HG03135 (cell line): ENCODE measurements around the gene CHRDL1.
"Not testable (repeated sequence)": the region's sequence is repeated elsewhere in the genome, so short reads cannot be mapped to it uniquely, and the experiment has no call there.

ENCODE experiments used
- ATAC-seq: cut with Tn5 transposase; IDR thresholded peaks from one replicate; pipeline ENCODE4 v1.9.1; 2021; ENCODE audit warnings: mild to moderate bottlenecking, moderate library complexity; ENCODE audit not compliant: unreplicated experiment

The CHRDL1 gene, protein sequence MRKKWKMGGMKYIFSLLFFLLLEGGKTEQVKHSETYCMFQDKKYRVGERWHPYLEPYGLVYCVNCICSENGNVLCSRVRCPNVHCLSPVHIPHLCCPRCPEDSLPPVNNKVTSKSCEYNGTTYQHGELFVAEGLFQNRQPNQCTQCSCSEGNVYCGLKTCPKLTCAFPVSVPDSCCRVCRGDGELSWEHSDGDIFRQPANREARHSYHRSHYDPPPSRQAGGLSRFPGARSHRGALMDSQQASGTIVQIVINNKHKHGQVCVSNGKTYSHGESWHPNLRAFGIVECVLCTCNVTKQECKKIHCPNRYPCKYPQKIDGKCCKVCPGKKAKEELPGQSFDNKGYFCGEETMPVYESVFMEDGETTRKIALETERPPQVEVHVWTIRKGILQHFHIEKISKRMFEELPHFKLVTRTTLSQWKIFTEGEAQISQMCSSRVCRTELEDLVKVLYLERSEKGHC

DNA sequence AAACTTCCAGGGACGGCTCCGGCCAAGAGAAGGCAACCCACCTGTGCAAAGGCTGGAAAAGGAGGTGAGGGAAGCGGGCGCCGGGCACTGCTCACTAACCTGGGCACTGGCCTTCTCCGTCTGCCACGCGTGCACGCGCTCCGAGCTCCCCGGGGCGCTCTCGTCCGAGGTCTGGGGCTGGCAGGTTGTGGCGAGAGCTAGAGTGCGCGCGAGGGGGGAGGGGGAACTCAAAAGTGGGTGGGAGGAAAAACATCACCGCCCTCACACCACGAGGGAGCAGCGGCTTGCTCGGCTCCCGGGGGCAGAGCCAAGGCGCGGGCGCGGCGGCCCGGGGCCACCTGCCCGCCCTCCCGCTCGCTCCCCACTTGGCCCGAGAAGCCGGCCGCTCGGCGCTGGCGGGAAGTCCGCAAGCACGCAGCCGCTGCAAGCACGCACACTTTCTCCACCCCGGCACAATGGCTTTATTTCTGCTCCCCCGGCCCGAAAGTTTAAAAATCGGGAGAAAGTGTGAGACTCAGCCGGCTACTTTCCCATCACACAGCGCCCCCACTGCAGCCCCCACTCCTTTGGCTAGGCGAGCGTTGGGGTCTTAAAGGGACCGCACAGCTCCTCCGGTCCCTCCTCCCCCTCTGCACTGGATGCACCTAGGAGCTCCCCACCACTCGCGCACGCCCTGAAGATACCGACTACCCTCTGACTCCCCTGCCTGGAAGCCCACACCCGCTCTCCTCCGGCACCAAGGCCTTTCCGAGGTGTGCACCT lies at the start of gene CHRDL1:
Gene CHRDL1, minus strand, starts transcription at position 173 of the 762 bp plus-strand sequence. CDS start 3,636 bp downstream, outside the sequence.
- ATAC-seq = no peak

DNA sequence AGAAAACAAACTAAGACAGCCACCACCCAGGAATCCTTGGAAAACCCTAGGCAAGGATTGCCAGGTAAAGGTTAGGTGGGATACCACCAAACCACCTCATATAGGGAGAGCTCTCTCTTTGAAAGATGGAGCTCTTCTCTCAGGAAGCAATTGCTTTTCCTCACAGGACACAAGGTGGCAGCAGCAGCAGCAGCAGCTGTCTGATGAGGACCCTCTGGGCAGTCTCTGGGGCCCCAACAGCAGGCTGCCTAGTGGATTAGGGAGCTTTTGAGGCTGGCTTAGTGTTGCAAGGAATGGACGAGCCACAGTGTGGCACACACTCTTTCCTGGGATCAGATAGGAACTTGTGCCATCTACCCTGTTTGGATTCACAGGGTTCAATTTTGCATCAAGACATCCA lies 41.4 kb upstream of the CHRDL1 start:
- no peak for ATAC-seq

DNA sequence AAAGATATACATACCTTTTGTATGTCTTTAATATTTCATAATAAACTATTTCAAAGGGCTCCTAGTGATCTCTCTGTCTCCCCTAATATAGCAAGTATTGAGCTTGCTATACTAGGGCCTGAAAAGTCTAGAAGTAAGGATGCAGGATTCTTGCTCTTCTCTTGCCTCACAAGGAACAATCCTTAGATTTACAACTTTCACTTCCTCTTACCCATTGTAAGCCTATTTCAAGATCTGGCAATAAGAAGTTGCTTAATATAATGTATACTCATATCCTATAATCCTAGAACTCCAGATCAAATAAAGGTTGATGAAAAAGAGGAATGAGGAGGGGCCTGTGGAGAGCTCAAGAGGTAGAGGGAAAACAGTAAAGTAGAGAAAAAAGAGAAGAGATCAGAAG lies 40.8 kb upstream of the CHRDL1 start:
- ATAC-seq = no peak

DNA sequence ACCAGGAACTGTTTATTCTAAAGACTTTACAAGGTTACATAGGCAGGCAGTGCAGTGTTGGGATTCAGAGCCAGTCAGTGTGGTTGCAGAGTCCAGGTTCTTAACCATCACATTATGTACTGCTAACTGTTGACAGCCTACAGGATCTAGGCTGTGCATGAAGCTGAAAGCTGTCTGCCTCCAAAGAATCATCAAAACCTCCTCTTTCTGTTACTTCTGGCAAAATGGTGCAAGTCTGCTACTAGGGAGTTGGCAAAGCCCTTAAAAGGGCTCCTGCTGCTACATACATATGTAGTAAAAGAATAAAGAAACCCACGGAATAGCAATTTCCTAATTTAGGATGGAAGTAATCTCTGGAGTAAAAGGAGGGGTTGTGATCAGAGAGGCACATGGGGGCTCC lies 40.4 kb upstream of the CHRDL1 start:
- ATAC-seq = no peak

DNA sequence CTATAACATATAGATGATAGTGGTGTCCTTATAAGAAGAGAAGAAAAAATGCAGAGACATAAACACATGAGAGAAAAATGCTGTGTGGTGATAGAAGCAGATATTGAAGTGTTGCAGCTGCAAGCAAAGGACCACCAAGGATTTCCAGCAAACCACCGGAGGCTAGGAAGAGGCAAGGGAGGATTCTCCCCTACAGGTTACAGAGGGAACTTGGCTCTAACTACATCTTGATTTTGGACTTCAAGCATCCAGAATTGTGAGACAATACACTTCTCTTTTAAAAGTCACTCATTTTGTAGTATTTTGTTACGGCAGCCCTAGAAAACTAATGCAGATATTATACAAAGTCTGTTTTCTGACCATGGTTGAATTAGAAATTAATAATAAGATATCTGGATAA lies 30.4 kb upstream of the CHRDL1 start:
- ATAC-seq = no peak

DNA sequence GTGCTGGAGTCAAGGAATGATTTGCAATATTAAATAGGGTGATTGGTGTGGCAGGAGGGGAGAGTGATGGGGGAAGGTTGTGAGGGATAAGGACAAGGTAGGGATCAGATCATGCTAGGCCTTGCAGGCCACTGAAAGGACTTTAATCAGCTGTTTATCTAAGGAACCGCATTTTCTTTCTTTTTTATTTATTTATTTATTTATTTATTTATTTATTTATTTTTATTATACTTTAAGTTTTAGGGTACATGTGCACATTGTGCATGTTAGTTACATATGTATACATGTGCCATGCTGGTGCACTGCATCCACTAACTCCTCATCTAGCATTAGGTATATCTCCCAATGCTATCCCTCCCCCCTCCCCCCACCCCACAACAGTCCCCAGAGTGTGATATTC lies 20.9 kb upstream of the CHRDL1 start:
- ATAC-seq = not testable (repeated sequence)

DNA sequence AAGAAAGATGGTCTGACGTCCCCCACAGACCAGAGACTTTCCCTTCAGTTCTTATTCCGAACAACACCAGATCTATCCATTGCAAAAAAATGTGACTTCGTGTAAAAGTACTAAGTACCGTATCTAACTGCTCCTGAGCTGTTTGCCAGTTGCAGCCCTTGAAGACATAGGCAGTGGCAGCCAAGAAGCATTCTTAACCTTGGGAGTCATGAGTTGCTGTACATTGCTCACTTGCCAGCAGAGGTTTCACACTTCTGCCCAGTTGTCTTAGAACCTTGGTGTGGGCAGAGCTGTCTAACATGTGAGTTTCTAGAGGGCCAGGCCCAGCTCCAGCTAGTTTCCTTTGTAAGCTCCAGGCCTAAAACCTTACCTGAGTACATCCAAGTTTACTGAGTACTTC lies 10.5 kb upstream of the CHRDL1 start:
- no peak for ATAC-seq

DNA sequence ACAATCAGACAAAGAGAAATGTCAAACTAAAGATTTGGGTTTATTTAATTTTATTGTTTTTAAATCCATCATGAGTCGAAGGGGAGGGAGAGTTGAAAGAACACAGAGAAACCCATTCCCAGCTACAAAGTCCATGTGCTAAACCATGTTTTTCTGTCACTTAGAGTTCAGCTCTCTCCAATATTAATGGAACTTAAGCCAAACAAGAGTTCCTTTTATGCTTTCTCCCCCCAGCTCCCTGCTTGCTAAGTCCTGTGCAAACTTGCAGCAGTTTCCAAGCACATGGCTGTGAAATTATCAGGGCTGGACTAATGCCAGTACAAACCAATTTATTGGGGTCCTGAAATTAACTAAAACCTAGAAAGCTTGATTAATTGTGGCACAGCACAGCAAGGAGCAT lies 9.7 kb upstream of the CHRDL1 start:
- no peak for ATAC-seq

DNA sequence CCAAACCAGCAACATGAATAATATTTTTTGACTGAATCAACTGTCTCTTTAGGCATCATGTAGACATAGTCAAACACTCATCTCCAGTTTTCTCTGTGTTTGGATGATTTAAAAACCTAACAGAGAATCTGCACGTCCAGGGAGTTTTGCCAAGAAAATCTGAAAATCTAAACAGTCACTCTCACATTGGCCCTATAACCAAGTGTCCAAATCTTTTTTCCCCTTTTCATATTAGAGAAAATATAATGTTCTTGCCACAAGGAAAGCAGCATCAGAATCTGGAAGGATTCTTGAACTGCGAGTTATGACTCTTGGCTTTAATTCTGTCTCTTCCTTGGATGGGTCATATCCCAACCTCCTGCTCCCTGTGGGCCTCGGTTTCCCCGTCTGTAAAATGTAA lies 8.8 kb upstream of the CHRDL1 start:
- ATAC-seq = no peak

DNA sequence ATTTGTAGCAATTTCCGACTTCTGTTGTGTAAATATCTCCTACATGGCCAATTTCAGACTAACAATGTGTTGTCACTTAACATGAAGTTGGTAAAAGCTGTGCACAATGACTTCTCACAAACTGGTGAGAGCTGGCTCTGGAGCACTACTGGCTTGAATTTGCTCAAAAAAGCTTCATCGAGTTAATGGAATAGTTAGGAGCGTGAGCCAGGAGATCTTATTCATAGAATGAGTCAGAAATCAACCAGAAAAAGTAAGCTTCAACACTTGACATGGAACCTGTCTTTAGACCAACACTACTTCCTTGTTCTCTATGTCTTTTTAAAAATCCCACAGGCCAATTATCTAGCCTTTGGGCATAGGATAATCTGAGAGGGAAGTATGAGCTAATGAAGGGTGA lies 7.9 kb upstream of the CHRDL1 start:
- ATAC-seq = no peak

DNA sequence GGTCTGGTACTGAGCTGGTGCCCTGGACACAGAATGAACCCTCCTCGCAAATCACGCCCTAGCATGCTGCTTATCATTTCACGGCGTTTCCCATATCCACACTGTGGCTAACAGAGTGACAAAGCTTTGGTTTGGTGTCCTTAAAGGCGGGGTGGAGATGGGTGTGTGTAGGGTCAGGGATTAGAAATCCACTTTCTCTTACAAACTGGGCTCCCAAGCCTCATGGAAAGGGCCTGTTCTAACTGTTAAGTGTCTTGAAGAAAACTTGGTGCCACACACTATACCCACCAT lies 735 bp upstream of the CHRDL1 start:
- ATAC-seq = no peak

DNA sequence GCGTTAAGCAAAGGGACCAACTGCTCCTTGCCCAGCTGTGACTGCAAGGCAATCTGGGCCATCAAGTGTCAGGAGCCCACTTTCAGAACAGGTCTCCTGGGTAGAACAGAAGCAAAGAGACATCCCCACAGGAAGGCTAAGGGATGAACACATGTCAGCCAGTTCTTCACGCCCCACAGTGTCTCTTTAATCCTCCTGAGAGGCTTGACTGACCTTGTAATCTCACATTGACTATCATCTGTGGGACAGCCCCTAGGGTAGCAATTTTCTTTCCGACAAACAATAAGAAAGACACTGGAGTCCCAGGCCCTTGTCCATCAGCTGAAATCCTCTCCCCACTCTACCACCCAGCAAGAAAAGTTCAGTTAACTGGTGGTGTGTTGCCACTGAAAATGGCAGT lies 1.0 kb downstream of the CHRDL1 start:
- ATAC-seq = no peak

DNA sequence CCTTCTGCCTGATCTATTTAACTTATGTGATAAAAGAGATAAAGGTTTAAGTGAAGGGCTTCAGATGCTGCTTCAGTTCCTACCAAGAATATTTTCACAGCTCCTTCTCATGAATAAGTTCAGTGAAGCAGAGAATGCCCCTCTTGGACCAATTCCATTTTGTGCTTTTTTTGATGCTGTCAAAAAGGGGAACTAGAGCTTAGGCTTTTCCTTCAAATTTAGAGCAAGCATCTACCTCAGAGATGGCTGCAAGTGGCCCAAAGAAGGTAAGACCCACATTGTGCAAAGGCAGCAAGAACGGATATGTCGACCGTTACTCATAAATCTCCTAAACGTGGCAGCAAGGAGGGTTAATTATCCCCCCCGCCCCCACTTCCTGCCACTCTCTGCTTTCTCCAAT lies 4.5 kb downstream of the CHRDL1 start:
- no peak for ATAC-seq

DNA sequence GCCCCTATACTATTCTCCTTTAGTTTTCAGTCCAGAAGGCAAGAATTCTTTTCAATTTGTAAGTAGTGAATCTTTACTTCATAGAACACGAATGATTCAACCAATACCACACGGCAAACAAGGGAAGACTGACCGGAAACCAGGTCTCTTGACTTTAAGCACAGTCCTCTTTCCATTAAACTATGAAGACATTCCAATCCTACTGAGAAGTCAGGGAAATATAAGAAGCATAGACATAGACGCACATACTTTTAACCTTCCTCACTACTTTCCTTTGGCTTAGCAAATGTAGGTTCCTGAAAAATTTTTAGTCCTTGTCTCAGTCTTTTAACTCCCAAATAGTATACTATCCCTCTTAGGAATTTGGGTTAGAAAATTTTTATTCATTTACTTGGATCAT lies 9.1 kb downstream of the CHRDL1 start:
- ATAC-seq = no peak

DNA sequence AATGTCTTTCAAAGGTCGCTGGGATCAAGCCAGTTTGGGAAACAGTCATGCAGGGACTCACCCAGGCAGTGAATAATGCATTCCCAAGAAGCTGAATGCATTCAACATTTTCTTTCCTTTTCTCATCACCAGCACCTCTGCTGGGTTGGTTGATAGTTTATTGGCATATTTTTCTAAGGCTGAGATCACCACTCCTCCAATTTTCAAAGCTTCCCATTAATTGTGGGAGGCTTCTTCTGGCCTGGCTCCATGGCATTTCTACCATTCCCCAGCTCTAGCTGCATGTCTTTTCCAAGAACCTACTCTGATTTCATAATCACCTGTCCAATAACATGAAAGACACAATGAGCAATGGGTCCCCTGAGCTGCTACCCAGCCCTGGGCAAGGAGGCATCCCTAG lies 35.8 kb downstream of the CHRDL1 start:
- no peak for ATAC-seq

DNA sequence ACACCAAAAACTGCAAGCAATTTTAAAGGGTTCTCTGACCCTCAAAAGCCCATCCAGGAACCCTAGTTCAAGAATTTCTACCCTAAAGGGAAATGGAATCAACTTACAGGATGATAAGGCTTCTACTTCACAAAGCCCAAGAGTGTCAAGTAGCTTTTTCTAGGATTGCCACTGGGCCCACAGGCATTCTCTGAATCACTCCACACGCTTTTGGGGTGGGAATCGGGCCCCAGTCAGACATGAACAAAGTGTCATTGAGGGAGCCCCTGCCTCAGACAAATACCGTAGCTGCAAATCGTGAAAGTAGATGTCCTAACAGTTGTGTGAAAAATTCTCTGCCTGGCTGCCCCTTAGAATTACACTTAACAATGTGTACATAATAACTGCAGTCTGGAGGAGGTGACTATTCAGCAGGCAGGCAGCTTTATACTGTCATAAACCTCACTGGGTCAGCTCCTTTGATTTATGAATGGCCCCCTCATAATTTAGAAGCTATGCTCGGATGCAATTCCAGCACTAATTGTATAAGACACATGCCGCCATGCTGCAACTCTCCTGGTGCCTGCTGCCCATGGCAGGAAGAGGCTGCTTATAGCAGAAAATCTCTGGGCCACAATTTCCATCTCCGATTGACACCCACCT lies 36.7 kb downstream of the CHRDL1 start:
- no peak for ATAC-seq

DNA sequence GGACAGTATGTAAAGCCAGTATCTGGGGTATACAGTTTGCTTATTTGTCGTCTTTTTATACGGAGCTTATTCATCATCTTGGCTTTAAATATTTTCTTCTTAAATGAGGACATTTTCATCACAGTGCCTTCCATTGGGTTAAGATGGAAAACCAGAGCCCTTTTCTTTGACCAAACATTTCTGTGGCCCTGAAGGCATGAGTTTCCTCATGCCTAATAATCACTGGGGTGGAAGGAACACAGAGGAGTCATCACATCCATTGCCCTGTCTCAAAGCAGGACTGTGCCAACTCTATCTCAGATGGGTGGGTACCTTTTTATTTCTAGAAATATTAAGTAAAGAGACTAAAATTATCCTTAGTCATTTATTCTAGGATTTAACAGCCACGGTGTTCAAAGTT lies 40.0 kb downstream of the CHRDL1 start:
- ATAC-seq = no peak

DNA sequence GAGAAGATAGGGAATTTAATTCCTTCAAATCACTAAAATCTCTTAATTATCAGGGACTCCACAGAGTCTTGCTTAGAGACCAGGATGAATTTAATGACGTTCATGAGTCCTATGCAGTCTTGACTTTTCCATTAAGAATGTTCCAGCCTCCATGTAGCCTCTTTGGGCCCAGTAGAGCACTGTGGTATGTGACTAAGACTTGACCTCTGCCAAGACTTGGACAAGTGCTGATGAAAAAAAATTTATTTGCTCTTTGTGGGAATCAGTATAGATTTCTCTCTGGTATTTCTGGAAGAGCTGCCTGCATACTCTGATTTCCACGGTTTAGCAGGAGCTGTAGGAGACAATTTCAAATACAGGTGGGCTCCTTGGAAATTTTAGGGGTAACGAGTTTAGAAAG lies 40.6 kb downstream of the CHRDL1 start:
- no peak for ATAC-seq

DNA sequence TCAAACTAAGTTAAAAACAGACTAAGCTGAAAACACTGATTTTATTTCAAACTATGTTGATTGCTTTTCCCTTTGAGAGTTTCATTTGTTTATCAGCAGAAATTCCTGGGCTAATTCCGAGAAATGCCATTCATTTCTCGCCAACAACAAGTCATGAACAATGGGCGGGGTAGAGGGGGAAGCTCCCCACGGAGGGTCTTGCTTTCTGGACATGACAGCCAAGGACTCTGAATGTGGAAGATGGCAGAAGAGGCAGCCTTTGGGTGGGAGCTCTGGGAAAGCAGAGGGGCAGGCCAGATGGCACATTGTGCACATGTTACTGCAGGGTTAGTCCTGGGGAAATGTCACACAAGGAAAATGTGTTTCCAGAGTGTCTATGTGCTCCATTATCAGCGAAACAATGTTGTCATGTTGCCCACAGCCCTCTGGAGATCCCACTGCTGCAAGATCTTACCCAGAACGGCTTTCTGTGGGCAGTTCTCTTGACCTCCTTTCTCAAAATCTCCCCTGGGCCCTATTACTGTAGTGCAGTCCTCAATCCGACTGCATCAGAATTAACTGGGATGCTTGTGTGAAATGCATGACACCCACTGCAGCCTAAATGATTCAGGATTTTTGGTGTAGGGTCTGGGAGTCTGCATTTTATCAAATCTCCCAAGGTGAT lies 45.0 kb downstream of the CHRDL1 start:
- no peak for ATAC-seq

DNA sequence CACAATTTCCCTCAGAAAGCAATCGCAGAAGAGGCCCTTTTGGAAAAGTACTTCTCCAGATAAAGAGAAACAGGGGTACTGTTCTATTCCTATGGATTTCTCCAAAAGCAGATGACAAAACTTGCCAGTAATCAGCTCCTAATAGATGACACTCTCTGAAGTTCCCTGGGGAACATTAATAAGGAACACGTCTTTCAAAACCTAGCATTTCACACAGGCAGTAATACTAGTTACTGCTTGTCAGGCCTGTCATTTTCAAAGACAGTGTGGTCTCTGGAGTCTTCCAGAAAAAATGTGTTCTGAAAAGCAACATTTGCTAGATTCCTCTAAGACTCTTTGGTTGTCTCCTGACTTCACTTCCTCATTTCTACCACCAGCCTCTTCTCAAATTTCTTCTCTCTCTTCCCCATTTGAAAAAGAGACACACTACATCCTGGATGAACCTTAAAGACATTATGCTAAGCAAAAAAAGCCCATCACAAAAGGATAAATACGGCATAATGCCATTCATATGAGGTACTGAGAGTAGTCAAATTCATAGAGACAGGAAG lies 47.3 kb downstream of the CHRDL1 start:
- no peak for ATAC-seq

DNA sequence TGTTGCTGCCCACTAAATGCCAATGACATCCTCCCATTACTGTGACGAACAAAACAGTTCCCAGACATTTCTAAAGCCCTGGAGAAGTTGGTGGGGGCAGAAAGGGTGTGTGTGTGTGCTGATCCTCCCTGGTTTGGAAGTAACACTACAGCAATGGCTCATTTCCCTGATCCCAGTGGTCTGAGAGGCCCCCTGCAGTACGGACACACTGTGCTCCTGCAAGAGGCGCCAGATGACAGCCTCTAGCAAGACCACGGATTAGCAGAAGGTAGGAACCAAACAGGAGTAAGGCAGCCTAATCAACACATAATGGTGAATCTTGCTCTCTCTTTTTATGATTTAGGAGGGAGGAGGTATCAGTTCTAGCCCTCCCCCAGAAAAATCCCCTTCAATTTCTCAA lies 49.6 kb downstream of the CHRDL1 start:
- ATAC-seq = no peak
